ENCODE measurements around the gene RARA.

RARA gene

DNA sequence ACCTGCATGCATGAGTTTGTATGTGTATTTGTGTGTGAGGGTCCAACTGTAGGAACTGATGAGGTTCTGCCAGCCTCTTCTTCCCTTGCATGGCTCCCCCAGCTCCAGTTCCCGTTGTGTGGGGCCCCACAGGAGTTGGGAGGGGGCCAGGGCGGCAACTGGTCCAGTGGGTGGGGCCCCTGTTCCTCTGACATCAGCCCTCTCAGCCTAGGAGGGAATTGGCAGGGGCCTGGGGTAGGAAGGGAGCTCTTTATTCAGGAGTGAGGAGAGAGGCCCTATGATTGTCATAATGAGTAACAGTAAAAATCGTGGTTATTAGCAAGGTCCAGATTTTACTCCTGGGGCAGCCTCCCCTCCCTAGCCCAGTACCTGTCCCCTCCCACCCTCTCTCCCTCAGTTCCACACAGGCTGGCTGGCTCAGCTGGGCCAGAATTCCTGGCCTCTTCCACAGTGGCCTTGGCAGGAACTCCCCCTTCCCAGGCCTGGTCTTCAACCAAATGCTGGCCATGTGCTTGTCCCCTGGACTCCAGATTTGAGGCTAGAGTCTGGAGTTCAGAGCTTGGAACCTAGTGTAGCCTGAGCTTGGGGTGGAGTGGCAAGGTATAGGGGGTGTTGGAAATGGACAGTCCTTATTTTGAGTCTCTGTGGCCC is 18.9 kb downstream of the RARA start:
- ChIA-PET POLR2A (interaction anchor here (1.0 kb wide), 1 partner anchor 24 kb away, joined by 5 read pairs; no protein-coding TSS in a partner anchor), CTCF (interaction anchor here (0.8 to 2.5 kb wide), 6 partner anchors 9 to 72 kb away, joined by 3 to 11 read pairs (median 4); no protein-coding TSS in a partner anchor)
- DNase-seq (ENCODE audit: low read depth, low spot score): no peak
- TF ChIP-seq, protein P1, sequence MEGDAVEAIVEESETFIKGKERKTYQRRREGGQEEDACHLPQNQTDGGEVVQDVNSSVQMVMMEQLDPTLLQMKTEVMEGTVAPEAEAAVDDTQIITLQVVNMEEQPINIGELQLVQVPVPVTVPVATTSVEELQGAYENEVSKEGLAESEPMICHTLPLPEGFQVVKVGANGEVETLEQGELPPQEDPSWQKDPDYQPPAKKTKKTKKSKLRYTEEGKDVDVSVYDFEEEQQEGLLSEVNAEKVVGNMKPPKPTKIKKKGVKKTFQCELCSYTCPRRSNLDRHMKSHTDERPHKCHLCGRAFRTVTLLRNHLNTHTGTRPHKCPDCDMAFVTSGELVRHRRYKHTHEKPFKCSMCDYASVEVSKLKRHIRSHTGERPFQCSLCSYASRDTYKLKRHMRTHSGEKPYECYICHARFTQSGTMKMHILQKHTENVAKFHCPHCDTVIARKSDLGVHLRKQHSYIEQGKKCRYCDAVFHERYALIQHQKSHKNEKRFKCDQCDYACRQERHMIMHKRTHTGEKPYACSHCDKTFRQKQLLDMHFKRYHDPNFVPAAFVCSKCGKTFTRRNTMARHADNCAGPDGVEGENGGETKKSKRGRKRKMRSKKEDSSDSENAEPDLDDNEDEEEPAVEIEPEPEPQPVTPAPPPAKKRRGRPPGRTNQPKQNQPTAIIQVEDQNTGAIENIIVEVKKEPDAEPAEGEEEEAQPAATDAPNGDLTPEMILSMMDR (IDR thresholded peaks at IDR 0.05; ENCODE audit: insufficient read depth, low read length, missing control alignments): no peak
- no peak overlapping the region for H3K4me3 ChIP-seq (ENCODE audit: low read depth, low read length)

DNA sequence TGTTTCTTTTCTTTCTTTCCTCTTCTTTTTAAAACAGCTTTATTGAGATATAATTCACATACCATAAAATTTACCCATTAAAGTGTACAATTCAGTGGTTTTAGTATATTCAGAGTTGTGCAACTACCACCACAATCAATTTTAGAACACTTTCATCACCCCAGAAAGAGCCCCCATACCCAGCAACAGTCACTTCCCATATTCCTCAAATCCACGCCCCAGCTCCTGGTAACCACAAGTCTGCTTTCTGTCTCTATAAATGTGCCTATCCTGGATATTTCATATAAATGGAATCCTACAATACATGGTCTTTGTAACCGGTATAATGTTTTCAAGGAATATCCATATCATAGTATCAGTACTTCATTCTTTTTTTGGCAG is 19.4 kb downstream of the RARA start:
- CTCF ChIA-PET: interaction anchor here (0.8 to 2.5 kb wide), 5 partner anchors 9 to 27 kb away, joined by 3 to 11 read pairs (median 4); no protein-coding TSS in a partner anchor
- POLR2A ChIA-PET: interaction anchor here (1.0 kb wide), 1 partner anchor 24 kb away, joined by 5 read pairs; no protein-coding TSS in a partner anchor
- DNase-seq (ENCODE audit: low read depth, low spot score): no peak
- no peak overlapping the region for H3K4me3 ChIP-seq (ENCODE audit: low read depth, low read length)
- TF ChIP-seq, protein P1 (IDR thresholded peaks at IDR 0.05; ENCODE audit: insufficient read depth, low read length, missing control alignments): no peak

DNA sequence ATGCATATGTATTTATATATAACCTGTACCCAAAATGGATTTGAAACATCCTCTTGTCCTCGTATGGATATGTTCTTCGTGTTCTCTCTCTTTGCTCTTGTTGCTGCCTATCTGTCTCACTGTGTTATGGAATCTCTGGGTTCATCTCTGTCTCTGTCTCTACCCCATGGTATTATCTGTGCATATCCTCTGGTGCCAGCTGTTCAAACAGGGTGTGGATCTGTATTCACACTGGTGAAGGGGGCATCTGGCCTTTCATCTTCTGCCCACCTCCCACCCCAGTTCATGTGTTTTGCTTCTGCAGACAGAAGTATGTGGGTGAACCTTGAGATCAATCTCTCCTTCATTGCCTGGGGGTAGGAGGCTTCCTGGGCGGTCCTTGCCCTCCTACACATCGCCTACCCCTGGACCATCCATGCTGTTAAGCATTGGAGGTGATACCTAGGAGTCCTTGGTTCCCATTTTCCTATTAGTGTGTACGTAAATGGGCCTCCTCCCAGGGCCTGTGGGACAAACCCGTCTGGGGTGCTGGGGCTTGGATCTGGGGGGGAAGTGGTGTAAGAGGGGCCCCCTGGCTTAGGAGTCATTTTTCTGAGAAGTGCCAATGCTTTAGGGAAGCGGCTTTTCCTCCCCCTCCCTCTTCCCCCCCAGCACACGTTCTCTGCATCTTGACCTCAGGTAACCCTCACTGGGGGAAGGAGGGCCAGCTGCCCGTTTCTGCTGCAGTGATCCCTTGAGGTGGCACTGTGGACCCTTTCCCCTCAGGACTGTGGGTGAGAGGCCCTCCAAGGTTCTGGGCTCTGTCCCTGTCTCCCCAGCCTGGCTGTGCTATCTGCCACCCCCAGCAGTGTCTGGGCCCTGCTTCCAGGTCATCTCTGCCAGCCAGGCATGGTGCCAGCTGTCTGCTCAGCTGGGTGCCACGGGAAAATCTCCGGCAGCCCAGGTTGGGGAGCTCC is 21.1 kb downstream of the RARA start:
- ChIA-PET CTCF (interaction anchor here (0.9 to 2.1 kb wide), 3 partner anchors 11 to 28 kb away, joined by 3 to 6 read pairs (median 3); no protein-coding TSS in a partner anchor), POLR2A (interaction anchor here (0.9 kb wide), 1 partner anchor 9 kb away, joined by 3 read pairs; no protein-coding TSS in a partner anchor)
- DNase-seq (ENCODE audit: low read depth, low spot score): no peak
- TF ChIP-seq, protein P1 (IDR thresholded peaks at IDR 0.05; ENCODE audit: insufficient read depth, low read length, missing control alignments): no peak
- H3K4me3 ChIP-seq (ENCODE audit: low read depth, low read length): no peak overlapping the region

DNA sequence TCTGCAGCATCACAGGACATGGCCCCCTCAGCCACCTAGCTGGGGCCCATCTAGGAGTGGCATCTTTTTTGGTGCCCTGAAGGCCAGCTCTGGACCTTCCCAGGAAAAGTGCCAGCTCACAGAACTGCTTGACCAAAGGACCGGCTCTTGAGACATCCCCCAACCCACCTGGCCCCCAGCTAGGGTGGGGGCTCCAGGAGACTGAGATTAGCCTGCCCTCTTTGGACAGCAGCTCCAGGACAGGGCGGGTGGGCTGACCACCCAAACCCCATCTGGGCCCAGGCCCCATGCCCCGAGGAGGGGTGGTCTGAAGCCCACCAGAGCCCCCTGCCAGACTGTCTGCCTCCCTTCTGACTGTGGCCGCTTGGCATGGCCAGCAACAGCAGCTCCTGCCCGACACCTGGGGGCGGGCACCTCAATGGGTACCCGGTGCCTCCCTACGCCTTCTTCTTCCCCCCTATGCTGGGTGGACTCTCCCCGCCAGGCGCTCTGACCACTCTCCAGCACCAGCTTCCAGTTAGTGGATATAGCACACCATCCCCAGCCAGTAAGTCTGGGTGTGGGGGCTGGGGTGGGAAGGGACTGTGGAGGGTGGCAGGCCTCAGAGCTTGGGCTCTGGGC is 22.0 kb downstream of the RARA start:
- TF ChIP-seq, protein P1 (IDR thresholded peaks at IDR 0.05; ENCODE audit: insufficient read depth, low read length, missing control alignments): no peak
- DNase-seq (ENCODE audit: low read depth, low spot score): no peak
- H3K4me3 ChIP-seq (ENCODE audit: low read depth, low read length): no peak overlapping the region
- CTCF ChIA-PET: interaction anchor here (0.6 to 2.1 kb wide), 5 partner anchors 12 to 129 kb away, joined by 3 to 6 read pairs (median 3); no protein-coding TSS in a partner anchor
- POLR2A ChIA-PET: interaction anchor here (0.9 kb wide), 1 partner anchor 10 kb away, joined by 3 read pairs; no protein-coding TSS in a partner anchor

DNA sequence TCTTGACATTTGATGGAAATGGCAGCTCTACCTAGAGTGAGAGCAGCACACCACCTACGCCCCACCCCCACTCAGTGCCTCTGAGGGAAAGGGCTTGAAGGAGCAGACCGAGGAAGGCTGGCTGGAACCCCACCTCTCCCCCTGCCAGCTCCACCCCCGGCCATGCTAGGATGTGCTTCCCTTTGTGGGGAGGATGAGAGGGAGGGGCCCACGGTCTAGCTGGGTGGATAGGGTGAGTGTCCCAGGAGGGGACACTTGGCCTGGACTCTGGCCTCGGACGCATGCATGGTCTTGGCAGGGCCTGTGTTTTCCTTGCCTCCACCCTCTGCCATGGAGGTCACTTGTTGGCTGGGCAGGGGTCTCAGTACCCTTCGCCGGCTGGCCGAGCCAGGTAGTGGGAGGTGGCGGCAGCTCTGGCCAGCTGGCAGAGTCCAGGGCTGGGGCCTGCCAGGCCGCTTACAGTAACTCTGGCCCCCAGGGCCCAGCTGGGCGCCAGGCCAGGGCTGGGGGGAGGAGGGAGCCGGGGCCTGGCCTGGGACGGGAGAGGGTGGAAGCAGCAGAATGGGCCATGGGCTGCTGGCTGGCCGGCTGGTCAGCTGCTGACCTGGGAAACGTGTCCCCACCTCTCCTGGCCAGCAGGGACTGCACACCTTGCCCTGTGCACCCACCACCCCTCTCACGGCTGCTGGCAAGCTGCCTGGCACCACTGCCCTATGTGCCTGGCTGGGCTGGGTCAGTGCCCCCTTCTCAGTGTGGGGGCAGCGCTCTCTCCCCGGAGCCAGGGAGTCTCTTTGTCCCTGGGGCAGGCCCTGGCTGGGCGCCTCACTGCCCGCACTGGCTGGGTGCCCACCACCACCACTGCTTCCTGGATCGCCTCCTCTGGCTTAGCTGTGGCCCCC is 23.0 kb downstream of the RARA start:
- TF ChIP-seq, protein P1 (IDR thresholded peaks at IDR 0.05; ENCODE audit: insufficient read depth, low read length, missing control alignments): no peak

More for the DNA sequence above, 23.0 kb downstream of the RARA start:
- CTCF ChIA-PET: interaction anchor here (0.8 to 2.1 kb wide), 2 partner anchors 29 to 130 kb away, joined by 3 to 6 read pairs; no protein-coding TSS in a partner anchor
- no peak for DNase-seq (ENCODE audit: low read depth, low spot score)
- no peak overlapping the region for H3K4me3 ChIP-seq (ENCODE audit: low read depth, low read length)
- POLR2A ChIA-PET: no interaction called here

Data from AG04449 (cell line).